Lower leg skin (tissue), 4 donors: ENCODE measurements around the gene SERPINA1. TPM values are rescaled to one million over a fixed set of nuclear protein-coding genes. Genes with fewer than 3 reads are reported as not detected.

Source experiments
- DNase-seq, 2 donors: peaks; one replicate each; pipeline ENCODE4 v3.0.0-alpha.2; 2019; ENCODE audit warnings: low spot score in 2 of 2
- H3K4me3 ChIP-seq: fragments of 200-600 bp; sonication (generic); 2 replicates; pipeline ENCODE4 v1.5.1; 2017; ENCODE audit warnings: mild to moderate bottlenecking, low read depth; ENCODE audit not compliant: poor library complexity, severe bottlenecking
- POLR2A ChIP-seq, 2 donors: fragments of 450-650 bp; IDR thresholded peaks; one replicate each; pipeline ENCODE4 v1.6.1; 2016 to 2017; ENCODE audit warnings: antibody characterized with exemption in 2 of 2, mild to moderate bottlenecking in 1 of 2, moderate library complexity in 1 of 2
- WGBS, 2 donors: methylation state at CpG; one replicate each; pipeline ENCODE4 v1.1.5; 2018; 5-methylcytosine and 5-hydroxymethylcytosine counted together
- intact Hi-C: fragments of 100-400 bp; cut with DNase I; formaldehyde crosslinking; loops from one replicate; pipeline ENCODE4 v1.15.0; 2023; ENCODE audit warnings: low total_unique reads
- total RNA-seq, 4 donors: library from RNA; depleted of rRNA; stranded (reverse); fragments of >200 nt; gene quantifications; one replicate each; pipeline ENCODE4 v1.1.0, GENCODE V29; 2016
- TF ChIP-seq, protein P1 (sequence below), 3 donors: fragments of 450-650 bp; IDR thresholded peaks; one replicate each; pipeline ENCODE4 v1.5.1; 2016; ENCODE audit warnings: antibody characterized with exemption in 3 of 3, mild to moderate bottlenecking in 3 of 3, moderate library complexity in 2 of 3

Gene SERPINA1
- total RNA-seq, 4 donors from 2014 or later = 0.93 to 6.2 (median 3.9) TPM; not detected in 1

DNA sequence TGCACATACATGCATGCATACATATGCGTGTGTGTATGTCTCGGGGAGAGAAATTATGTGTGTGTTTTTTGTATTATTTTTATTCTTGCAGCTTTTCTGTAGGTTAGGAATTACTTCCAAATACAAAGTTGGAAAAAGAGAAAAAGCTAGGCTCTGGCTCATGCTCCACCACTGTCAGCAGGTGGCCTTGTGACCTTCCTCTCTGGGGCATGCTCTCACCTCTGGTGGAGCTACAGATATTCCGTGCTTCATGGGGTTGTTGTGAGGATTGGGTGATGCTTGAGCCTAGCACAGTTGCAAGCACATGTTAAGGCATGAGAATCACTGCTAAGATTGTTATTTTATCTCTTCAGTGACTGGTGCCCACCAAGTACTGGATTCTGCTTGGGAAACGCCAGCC lies 58.5 kb downstream of the SERPINA1 start:
- no peak for DNase-seq
- intact Hi-C loops = no loop called here
- no peak overlapping the region for H3K4me3 ChIP-seq
- TF ChIP-seq, protein P1, sequence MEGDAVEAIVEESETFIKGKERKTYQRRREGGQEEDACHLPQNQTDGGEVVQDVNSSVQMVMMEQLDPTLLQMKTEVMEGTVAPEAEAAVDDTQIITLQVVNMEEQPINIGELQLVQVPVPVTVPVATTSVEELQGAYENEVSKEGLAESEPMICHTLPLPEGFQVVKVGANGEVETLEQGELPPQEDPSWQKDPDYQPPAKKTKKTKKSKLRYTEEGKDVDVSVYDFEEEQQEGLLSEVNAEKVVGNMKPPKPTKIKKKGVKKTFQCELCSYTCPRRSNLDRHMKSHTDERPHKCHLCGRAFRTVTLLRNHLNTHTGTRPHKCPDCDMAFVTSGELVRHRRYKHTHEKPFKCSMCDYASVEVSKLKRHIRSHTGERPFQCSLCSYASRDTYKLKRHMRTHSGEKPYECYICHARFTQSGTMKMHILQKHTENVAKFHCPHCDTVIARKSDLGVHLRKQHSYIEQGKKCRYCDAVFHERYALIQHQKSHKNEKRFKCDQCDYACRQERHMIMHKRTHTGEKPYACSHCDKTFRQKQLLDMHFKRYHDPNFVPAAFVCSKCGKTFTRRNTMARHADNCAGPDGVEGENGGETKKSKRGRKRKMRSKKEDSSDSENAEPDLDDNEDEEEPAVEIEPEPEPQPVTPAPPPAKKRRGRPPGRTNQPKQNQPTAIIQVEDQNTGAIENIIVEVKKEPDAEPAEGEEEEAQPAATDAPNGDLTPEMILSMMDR (IDR thresholded peaks at IDR 0.05) = no peak
- TF ChIP-seq POLR2A (IDR thresholded peaks at IDR 0.05) = no peak
- WGBS, 2 donors = 90 to 94% methylated on average over 4 of the region's 4 CpGs

DNA sequence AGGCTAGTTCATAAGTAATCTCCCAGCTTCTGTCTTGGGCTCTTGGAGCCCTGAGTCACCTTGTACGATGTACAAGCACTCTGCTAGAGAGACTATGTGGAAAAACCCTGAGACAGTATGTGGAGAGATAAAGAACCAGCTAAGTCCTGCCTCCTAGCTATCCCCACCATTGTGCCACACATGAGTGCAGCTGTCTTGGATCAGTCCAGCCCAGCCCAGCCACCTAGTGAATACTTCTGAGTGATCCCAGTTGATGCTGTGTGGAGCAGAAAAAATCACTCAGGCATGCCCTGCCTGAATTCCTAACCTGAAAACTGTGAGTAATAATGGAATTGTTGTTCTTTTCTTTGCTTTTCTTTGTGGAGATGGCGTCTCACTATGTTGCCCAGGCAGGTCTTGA lies 60.2 kb downstream of the SERPINA1 start:
- intact Hi-C loops = no loop called here
- no peak overlapping the region for H3K4me3 ChIP-seq
- TF ChIP-seq, protein P1 (IDR thresholded peaks at IDR 0.05) = no peak
- no peak for TF ChIP-seq POLR2A (IDR thresholded peaks at IDR 0.05)
- DNase-seq = no peak
- 83 to 91% methylated on average over 2 of the region's 2 CpGs for WGBS, 2 donors

Other genes starting within 250 kb of the SERPINA1 start
- gene PPP4R4, start 214.3 kb downstream of the SERPINA1 start, total RNA-seq = 1 to 10 TPM in 3 of 4 donors, under 1 TPM in 1; 0.56 to 8.6 (median 1.7) TPM
- not detected for gene SERPINA10, start 95.3 kb downstream of the SERPINA1 start, total RNA-seq
- not detected for gene SERPINA6, start 65.3 kb downstream of the SERPINA1 start, total RNA-seq
- gene SERPINA2, start 21.9 kb downstream of the SERPINA1 start, total RNA-seq = not detected
- gene SERPINA11, start 64.2 kb upstream of the SERPINA1 start, total RNA-seq = under 1 TPM in 1 of 4 donors, not detected in 3; 0.36 TPM
- 1 to 10 TPM in 3 of 4 donors, under 1 TPM in 1; 0.42 to 3.7 (median 1.5) TPM for gene SERPINA9, start 87.6 kb upstream of the SERPINA1 start, total RNA-seq
- 100 to 1,000 TPM; 345 to 790 (median 421) TPM for gene SERPINA12, start 120.9 kb upstream of the SERPINA1 start, total RNA-seq
- not detected for gene SERPINA4, start 172.8 kb upstream of the SERPINA1 start, total RNA-seq
- 1 to 10 TPM in 3 of 4 donors, under 1 TPM in 1; 0.38 to 4.1 (median 1.9) TPM for gene SERPINA5, start 192.8 kb upstream of the SERPINA1 start, total RNA-seq
- gene SERPINA3, start 223.8 kb upstream of the SERPINA1 start, total RNA-seq = 10 to 100 TPM in 3 of 4 donors, 1 to 10 TPM in 1; 9.9 to 95.8 (median 25.7) TPM